Dorsolateral prefrontal cortex (tissue), 118 donors: ENCODE results near the gene SMCR8. TPM values are rescaled to one million over a fixed set of nuclear protein-coding genes. Genes with fewer than 3 reads are reported as not detected.

Experiments
- microRNA-seq, 43 experiments: library from miRNA; unstranded; fragments of <30 nt; microRNA quantifications; one replicate each; pipeline ENCODE4 v1.2.0, GENCODE V29; 2022
- total RNA-seq, 120 experiments: library from RNA; stranded (reverse); gene quantifications; one replicate each; pipeline versions ENCODE4 v1.2.3 to v1.2.4, GENCODE V29; 2022

Gene SMCR8
- total RNA-seq, 120 experiments from 2014 or later: 13.6 to 22.3 (median 18.4) TPM

Small RNA genes lying within 50 kb of the gene (microRNA-seq; reads per million reads assigned to microRNA genes)
- gene MIR6778: 0 to 0.77 (median 0) reads per million in 43 experiments

Other genes starting within 250 kb of the SMCR8 start
- 10 to 100 TPM; 27.0 to 50.8 (median 38.5) TPM for gene DRG2, start 227.3 kb upstream of the SMCR8 start, total RNA-seq
- gene MYO15A, start 206.5 kb upstream of the SMCR8 start, total RNA-seq: 10 to 100 TPM in 94 of 120 experiments, 1 to 10 TPM in 26; 4.0 to 22.9 (median 13.0) TPM
- 100 to 1,000 TPM in 119 of 120 experiments, 10 to 100 TPM in 1; 99.8 to 173 (median 120) TPM for gene ALKBH5, start 131.5 kb upstream of the SMCR8 start, total RNA-seq
- 100 to 1,000 TPM in 8 of 120 experiments, 10 to 100 TPM in 112; 30.0 to 174 (median 53.4) TPM for gene LLGL1, start 89.7 kb upstream of the SMCR8 start, total RNA-seq
- 100 to 1,000 TPM in 118 of 120 experiments, 10 to 100 TPM in 2; 86.1 to 217 (median 147) TPM for gene FLII, start 56.6 kb upstream of the SMCR8 start, total RNA-seq
- 10 to 100 TPM; 12.6 to 31.3 (median 19.8) TPM for gene MIEF2, start 54.6 kb upstream of the SMCR8 start, total RNA-seq
- 10 to 100 TPM; 30.1 to 65.0 (median 46.2) TPM for gene TOP3A, start 299 bp upstream of the SMCR8 start, total RNA-seq
- gene SHMT1, start 48.3 kb downstream of the SMCR8 start, total RNA-seq: 10 to 100 TPM in 119 of 120 experiments, 1 to 10 TPM in 1; 8.0 to 77.4 (median 18.4) TPM
- gene EVPLL, start 62.5 kb downstream of the SMCR8 start, total RNA-seq: under 1 TPM in 5 of 120 experiments, not detected in 115; 0.23 to 0.82 (median 0.39) TPM
- gene LGALS9C, start 161.5 kb downstream of the SMCR8 start, total RNA-seq: 1 to 10 TPM in 1 of 120 experiments, under 1 TPM in 3, not detected in 116; 0.16 to 1.1 (median 0.30) TPM